Jurkat, Clone E6-1 (cell line): ENCODE results near the gene CAPS.

Experiments
- DNase-seq: peaks from one replicate; pipeline ENCODE4 v3.0.0-alpha.2; 2011; ENCODE audit warnings: low read depth, low spot score
- H3K4me3 ChIP-seq: 2 replicates; pipeline ENCODE4 v1.5.1; 2011; ENCODE audit warnings: mild to moderate bottlenecking, low read length, control low read depth, moderate library complexity

Gene CAPS

GRCh38 chr19:5890099-5890498 is 24.0 kb upstream of the CAPS start:
- no peak overlapping the region for H3K4me3 ChIP-seq
- no peak for DNase-seq

GRCh38 chr19:5891572-5891937 is 22.5 kb upstream of the CAPS start:
- no peak for DNase-seq
- H3K4me3 ChIP-seq, result no peak overlapping the region

- H3K4me3 ChIP-seq, result no peak overlapping the region
- no peak for DNase-seq
These were observed 21.9 kb upstream of the CAPS start for GRCh38 chr19:5891938-5892771.

- H3K4me3 ChIP-seq, result no peak overlapping the region
- DNase-seq, result no peak
These were observed 21.2 kb upstream of the CAPS start for GRCh38 chr19:5892772-5893275.

- DNase-seq, result no peak
These were observed 20.7 kb upstream of the CAPS start for GRCh38 chr19:5893296-5893903.

GRCh38 chr19:5893907-5894703 is 19.9 kb upstream of the CAPS start:
- no peak for DNase-seq
- no peak overlapping the region for H3K4me3 ChIP-seq

More at GRCh38 chr19:5893296-5893903, 20.7 kb upstream of the CAPS start:
- H3K4me3 ChIP-seq, result no peak overlapping the region

GRCh38 chr19:5894704-5895349 is 19.2 kb upstream of the CAPS start:
- no peak for DNase-seq
- no peak overlapping the region for H3K4me3 ChIP-seq

GRCh38 chr19:5895409-5895808 is 18.6 kb upstream of the CAPS start:
- no peak for DNase-seq
- H3K4me3 ChIP-seq, result no peak overlapping the region

GRCh38 chr19:5895890-5896289 is 18.2 kb upstream of the CAPS start:
- DNase-seq, result no peak
- H3K4me3 ChIP-seq, result no peak overlapping the region

- DNase-seq, result no peak
- H3K4me3 ChIP-seq, result no peak overlapping the region
These were observed 17.5 kb upstream of the CAPS start for GRCh38 chr19:5896365-5897076.

- H3K4me3 ChIP-seq, result no peak overlapping the region
- no peak for DNase-seq
These were observed 16.7 kb upstream of the CAPS start for GRCh38 chr19:5897189-5897969.

GRCh38 chr19:5899728-5900526 is 14.1 kb upstream of the CAPS start:
- H3K4me3 ChIP-seq, result no peak overlapping the region
- no peak for DNase-seq

GRCh38 chr19:5900976-5901375 is 13.1 kb upstream of the CAPS start:
- DNase-seq, result no peak
- no peak overlapping the region for H3K4me3 ChIP-seq

- no peak for DNase-seq
- peak overlapping the region; percentile 99 for H3K4me3 ChIP-seq
These were observed 10.9 kb upstream of the CAPS start for GRCh38 chr19:5903056-5903623.

GRCh38 chr19:5903624-5904351 is 10.3 kb upstream of the CAPS start, which contains the start of gene NDUFA11:
TSS of gene NDUFA11 (minus strand) at chr19:5903790. CDS start at chr19:5903708, 82 bp downstream.
- peak within 1 kb of the TSS; percentile 99 for H3K4me3 ChIP-seq
- DNase-seq, result peak; percentile 89
